Esophagus squamous epithelium (tissue), 5 donors: ENCODE measurements around the gene PNPLA2. TPM values are rescaled to one million over a fixed set of nuclear protein-coding genes. Genes with fewer than 3 reads are reported as not detected.
A peak's percentile ranks its signal among the peaks of the same experiment; 100 is the strongest.

Experiments used
- DNase-seq: peaks from one replicate; lab custom pipeline; 2025; lab: John Stamatoyannopoulos, UW
- H3K27ac ChIP-seq, 4 donors: fragments of 200-600 bp; sonication (generic); one replicate each; pipeline ENCODE4 v1.5.1; 2016 to 2019; ENCODE audit warnings: mild to moderate bottlenecking in 1 of 4
- H3K27me3 ChIP-seq, 4 donors: fragments of 200-600 bp; sonication (generic); 1 replicate in 3 of 4; 2 replicates in 1 of 4; pipeline versions ENCODE4 v1.5.1 to v1.6.0; 2017 to 2021; ENCODE audit warnings: antibody characterized with exemption in 1 of 4
- H3K36me3 ChIP-seq, 3 donors: fragments of 200-600 bp; sonication (generic); one replicate each; pipeline ENCODE4 v1.5.1; 2016 to 2019
- H3K4me1 ChIP-seq, 3 donors: fragments of 200-600 bp; sonication (generic); one replicate each; pipeline ENCODE4 v1.5.1; 2017 to 2019
- H3K4me3 ChIP-seq, 4 donors: fragments of 200-600 bp; sonication (generic); 1 replicate in 3 of 4; 2 replicates in 1 of 4; pipeline ENCODE4 v1.5.1; 2016 to 2019; ENCODE audit warnings: mild to moderate bottlenecking in 2 of 4, moderate library complexity in 1 of 4
- H3K9me3 ChIP-seq, 3 donors: fragments of 200-600 bp; sonication (generic); one replicate each; pipeline ENCODE4 v1.5.1; 2016 to 2019
- POLR2A ChIP-seq, 4 donors: fragments of 450-650 bp; IDR thresholded peaks; one replicate each; pipeline ENCODE4 v1.6.1; 2017; ENCODE audit warnings: antibody characterized with exemption in 4 of 4, mild to moderate bottlenecking in 4 of 4, moderate library complexity in 3 of 4
- WGBS, 2 donors: methylation state at CpG; one replicate each; pipeline ENCODE4 v1.1.5; 2018; 5-methylcytosine and 5-hydroxymethylcytosine counted together
- intact Hi-C: fragments of 100-400 bp; cut with DNase I; formaldehyde crosslinking; loops from one replicate; pipeline ENCODE4 v1.15.0; 2022
- total RNA-seq, 4 donors: library from RNA; depleted of rRNA; stranded (reverse); fragments of >200 nt; gene quantifications; one replicate each; pipeline ENCODE4 v1.1.0, GENCODE V29; 2016
- TF ChIP-seq, protein P1 (sequence below), 6 experiments: fragments of 450-650 bp in 4 of 6; fragments of 200-600 bp in 2 of 6; sonication (generic) in 2 of 6; IDR thresholded peaks; one replicate each; pipeline ENCODE4 v1.5.1; 2016 to 2019; ENCODE audit warnings: antibody characterized with exemption in 6 of 6, mild to moderate bottlenecking in 4 of 6, moderate library complexity in 4 of 6
- donor health status: DM: yes; HTN: yes; CAD: no.

PNPLA2 gene
- total RNA-seq, 4 donors from 2014 or later, result 14.2 to 42.7 (median 26.0) TPM

DNA sequence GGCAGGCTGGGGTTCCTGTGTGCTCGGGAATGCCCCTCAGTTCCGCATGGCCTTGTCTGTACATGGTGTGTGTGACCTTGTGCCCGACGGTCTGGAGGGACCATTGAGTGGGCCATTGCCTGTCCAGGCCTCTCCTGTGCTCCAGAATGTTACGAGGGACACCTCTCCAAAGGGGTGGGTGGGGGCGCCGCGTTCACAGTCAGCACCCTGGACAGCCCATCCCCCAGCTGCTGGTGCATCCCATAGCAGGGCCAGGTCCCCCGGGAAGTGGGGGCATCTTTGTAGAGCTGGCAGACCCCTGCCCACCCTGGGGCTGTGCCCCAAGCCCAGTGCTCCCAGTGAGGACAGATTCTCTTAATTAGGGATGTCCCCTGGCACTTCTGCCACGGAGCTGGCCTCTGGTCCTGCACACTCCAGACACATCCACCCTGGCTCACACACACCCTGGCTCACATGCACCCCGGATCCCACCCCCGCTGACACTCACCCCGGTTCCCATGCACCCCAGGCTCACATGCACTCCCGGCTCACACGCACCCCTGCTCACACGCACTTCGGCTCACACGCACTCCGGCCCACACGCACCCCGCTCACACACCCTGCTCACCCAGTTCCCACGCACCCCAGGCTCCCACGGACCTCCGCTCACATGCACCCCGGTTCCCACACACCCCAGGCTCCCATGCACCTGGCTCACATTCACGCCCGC lies 39.5 kb downstream of the PNPLA2 start:
- 85 to 88% methylated on average over 15 to 16 of the region's 27 CpGs for WGBS, 2 donors
- H3K4me3 ChIP-seq, result no peak overlapping the region
- H3K9me3 ChIP-seq, result no peaks in the 10 kb centered on the region
- H3K4me1 ChIP-seq, result peaks cover 11 to 51% (median 11%) of the 10 kb centered on the region in 3 donors
- no peak overlapping the region for H3K27ac ChIP-seq
- no peak for DNase-seq
- peaks cover 0 to 9% (median 7%) of the 10 kb centered on the region in 3 donors for H3K36me3 ChIP-seq
- intact Hi-C loops, result no loop called here
- no peaks in the 10 kb centered on the region for H3K27me3 ChIP-seq
- TF ChIP-seq, protein P1, sequence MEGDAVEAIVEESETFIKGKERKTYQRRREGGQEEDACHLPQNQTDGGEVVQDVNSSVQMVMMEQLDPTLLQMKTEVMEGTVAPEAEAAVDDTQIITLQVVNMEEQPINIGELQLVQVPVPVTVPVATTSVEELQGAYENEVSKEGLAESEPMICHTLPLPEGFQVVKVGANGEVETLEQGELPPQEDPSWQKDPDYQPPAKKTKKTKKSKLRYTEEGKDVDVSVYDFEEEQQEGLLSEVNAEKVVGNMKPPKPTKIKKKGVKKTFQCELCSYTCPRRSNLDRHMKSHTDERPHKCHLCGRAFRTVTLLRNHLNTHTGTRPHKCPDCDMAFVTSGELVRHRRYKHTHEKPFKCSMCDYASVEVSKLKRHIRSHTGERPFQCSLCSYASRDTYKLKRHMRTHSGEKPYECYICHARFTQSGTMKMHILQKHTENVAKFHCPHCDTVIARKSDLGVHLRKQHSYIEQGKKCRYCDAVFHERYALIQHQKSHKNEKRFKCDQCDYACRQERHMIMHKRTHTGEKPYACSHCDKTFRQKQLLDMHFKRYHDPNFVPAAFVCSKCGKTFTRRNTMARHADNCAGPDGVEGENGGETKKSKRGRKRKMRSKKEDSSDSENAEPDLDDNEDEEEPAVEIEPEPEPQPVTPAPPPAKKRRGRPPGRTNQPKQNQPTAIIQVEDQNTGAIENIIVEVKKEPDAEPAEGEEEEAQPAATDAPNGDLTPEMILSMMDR (IDR thresholded peaks at IDR 0.05), result no peak
- TF ChIP-seq POLR2A (IDR thresholded peaks at IDR 0.05), result no peak

DNA sequence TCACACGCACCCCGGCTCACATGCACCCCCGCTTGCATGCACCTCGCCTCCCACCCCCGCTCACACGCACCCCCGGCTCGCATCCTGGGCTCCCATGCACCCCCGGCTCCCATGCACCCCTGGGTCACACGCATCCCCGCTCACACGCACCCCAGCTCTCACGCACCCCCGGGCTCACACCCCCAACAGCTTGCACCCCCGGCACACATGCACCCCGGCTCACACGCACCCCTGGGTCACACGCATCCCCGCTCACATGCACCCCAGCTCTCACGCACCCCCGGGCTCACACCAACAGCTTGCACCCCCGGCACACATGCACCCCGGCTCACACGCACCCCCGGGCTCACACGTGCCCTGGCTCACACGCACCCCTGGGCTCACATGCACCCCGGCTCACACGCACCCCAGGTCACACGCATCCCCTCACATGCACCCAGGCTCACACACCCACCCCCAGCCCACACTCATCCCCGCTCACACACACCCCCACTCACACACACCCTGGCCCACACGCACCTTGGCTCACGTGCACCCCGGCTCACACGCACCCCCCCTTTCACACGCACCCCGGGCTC lies 40.1 kb downstream of the PNPLA2 start:
- Histone ChIP-seq H3K4me1 (peaks cover 11 to 51% (median 11%) of the 10 kb centered on the region in 3 donors), H3K27ac (no peak overlapping the region), H3K9me3 (no peaks in the 10 kb centered on the region), H3K4me3 (no peak overlapping the region), H3K27me3 (no peaks in the 10 kb centered on the region), H3K36me3 (peaks cover 0 to 16% (median 7%) of the 10 kb centered on the region in 3 donors)
- intact Hi-C loops, result no loop called here
- TF ChIP-seq POLR2A (IDR thresholded peaks at IDR 0.05), result no peak
- TF ChIP-seq, protein P1 (IDR thresholded peaks at IDR 0.05), result no peak
- 74 to 81% methylated on average over 12 to 13 of the region's 37 CpGs for WGBS, 2 donors
- no peak for DNase-seq

DNA sequence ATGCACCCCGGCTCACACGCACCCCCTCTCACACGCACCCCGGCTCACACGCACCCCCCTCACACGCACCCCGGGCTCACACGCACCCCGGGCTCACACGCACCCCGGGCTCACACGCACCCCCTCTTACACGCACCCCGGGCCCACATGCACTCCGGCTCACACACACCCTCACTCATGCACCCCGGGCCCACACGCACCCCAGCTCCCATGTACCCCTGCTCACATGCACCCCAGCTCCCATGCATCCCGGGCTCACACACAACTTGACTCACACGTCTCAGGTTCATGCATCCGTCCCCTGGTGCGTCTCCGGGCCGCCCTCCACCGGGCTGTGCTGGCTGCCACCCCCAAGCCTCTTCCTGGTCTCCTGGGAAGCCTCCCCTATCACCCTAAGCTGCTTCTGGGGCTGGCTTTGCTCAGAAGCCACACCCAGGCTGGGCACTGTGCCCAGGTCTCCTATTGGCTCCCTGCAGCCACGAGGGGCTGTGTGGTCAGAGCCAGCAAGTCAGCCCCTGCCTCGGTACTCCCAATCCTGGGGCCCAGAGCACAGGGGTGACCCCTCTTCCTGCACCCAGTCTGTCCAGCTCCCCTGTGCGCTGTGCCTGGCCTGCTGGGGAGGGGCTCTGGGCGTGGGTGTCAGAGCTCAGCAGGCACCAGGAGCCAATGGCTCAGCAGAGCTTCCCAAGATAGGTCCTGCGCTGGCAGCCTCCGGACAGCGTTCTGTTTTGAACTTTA lies 40.8 kb downstream of the PNPLA2 start:
- Histone ChIP-seq H3K27ac (peak overlapping the region in 1 of 4 donors; percentile 39), H3K36me3 (peaks cover 0 to 23% (median 7%) of the 10 kb centered on the region in 3 donors), H3K27me3 (no peaks in the 10 kb centered on the region), H3K4me3 (peak overlapping the region in 2 of 4 donors; percentile 11 to 31), H3K4me1 (peaks cover 11 to 51% (median 11%) of the 10 kb centered on the region in 3 donors), H3K9me3 (no peaks in the 10 kb centered on the region)
- WGBS, 2 donors, result 41 to 89% methylated on average over 6 to 7 of the region's 31 CpGs
- intact Hi-C loops, result no loop called here
- DNase-seq, result no peak
- TF ChIP-seq, protein P1 (IDR thresholded peaks at IDR 0.05), result no peak
- TF ChIP-seq POLR2A (IDR thresholded peaks at IDR 0.05), result no peak

DNA sequence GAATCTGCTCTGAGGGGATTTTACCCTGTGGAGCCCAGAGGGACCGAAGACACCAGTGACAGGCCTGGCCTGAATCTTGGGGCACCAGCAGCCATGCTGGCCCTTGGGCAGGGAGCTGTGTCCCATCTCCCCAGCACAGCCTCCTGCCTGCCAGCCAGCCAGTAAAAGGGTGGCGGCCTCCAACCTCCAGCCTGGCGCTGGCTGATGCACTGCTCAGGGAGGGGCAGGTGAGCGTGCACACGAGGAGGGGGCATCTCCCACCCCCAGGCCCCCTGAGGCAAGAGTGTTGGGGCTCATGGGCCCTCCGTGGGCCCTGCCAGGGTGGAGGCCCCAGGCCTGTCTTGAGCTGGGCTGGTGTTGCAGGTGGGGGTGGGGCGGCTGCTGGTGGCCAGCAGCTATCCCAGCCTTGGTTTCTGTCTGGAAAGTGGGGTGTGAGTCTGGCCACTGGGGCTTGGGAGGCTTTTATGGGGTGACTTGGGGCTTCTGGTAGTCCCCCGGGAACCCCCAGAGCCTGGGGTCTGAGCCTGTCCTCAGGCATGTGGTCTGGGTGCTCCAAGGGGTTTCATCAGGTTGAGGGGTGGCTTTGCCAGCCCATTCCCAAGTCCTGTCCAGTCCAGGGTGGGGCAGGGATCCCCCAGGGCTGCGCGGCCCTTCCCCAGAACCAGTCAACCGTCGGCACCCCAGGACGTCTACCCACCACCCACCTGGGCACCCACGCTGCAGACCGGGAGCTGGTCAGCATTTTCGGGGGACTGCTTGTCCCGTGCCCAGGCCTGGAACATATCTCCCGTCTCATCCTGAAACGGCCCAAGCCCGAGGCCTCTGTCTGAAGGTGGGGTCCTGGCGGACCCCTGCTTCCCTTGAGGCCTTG lies 41.8 kb downstream of the PNPLA2 start:
- peak overlapping the region in 1 of 4 donors; percentile 39 for H3K27ac ChIP-seq
- no peaks in the 10 kb centered on the region for H3K27me3 ChIP-seq
- intact Hi-C loops, result no loop called here
- WGBS, 2 donors, result 72% methylated on average over 8 of the region's 21 CpGs; no CpG with 5 or more reads in 1 of the 2 donors
- DNase-seq, result no peak
- H3K4me1 ChIP-seq, result peaks cover 11 to 51% (median 11%) of the 10 kb centered on the region in 3 donors
- H3K36me3 ChIP-seq, result peaks cover 0 to 32% (median 7%) of the 10 kb centered on the region in 3 donors
- TF ChIP-seq POLR2A (IDR thresholded peaks at IDR 0.05), result no peak
- TF ChIP-seq, protein P1 (IDR thresholded peaks at IDR 0.05), result no peak
- H3K4me3 ChIP-seq, result no peak overlapping the region
- H3K9me3 ChIP-seq, result no peaks in the 10 kb centered on the region
